ENCODE data around the gene FHOD3. TPM values are rescaled to one million over a fixed set of nuclear protein-coding genes. Genes with fewer than 3 reads are reported as not detected.

The FHOD3 gene
- total RNA-seq, 2 donors from 2014 or later: 19.8 to 24.9 TPM

GRCh38 chr18:36623681-36624190 lies 326.2 kb downstream of the FHOD3 start:
- peaks cover 13 to 41% of the 10 kb centered on the region in 2 donors for H3K4me1 ChIP-seq (ENCODE audit: control insufficient read depth in 1 of 2, low read depth in 2 of 2)
- ATAC-seq (ENCODE audit: insufficient number of reproducible peaks, low FRiP score, low read depth) (no peak), DNase-seq (ENCODE audit: low spot score) (no peak)
- no peak overlapping the region for H3K27ac ChIP-seq
- H3K4me3 ChIP-seq: no peak overlapping the region
- H3K9me3 ChIP-seq: no peaks in the 10 kb centered on the region
- no peak for TF ChIP-seq CTCF (IDR thresholded peaks at IDR 0.05)
- no peaks in the 10 kb centered on the region for H3K36me3 ChIP-seq
- no peaks in the 10 kb centered on the region for H3K27me3 ChIP-seq (replicated peaks; ENCODE audit: insufficient read depth)

DNA sequence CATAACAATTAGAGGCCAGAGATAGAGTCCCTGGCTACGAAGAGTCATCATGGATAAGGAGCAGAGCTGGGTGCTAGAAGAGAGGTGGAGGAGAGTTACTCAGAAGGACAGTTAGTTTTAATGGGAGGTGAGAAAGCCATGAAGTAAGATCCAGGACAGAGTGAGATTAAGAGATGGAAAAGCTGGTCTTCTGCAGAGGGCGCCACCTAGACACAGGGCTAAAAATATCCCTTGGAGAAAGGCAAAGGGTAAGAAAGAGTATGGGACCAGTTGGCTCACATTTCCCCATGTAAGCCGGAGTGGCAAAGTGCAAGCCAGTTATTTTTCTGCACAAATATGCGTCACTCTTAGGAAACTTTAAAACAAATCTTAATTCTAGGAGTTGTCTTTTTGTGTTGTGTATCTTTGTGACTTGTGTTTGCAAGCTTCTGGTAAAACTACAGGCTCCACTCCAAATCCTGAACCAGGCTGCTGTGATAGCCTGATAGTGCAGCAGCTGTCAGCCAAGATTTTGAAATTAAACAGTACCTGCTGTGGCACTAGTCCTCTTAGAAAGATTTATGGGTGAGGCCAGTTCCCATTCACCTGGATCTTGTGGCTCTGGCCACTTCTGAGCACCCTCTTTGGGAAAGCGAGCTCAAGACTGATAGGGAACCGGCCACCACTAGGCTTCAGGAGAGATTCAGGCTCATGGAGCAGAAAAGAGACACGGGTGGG lies 327.1 kb downstream of the FHOD3 start:
- no peak for DNase-seq (ENCODE audit: low spot score)
- ATAC-seq (ENCODE audit: insufficient number of reproducible peaks, low FRiP score, low read depth): no peak
- Histone ChIP-seq H3K27ac (no peak overlapping the region), H3K27me3 (replicated peaks; ENCODE audit: insufficient read depth) (no peaks in the 10 kb centered on the region), H3K9me3 (no peaks in the 10 kb centered on the region), H3K4me1 (ENCODE audit: control insufficient read depth in 1 of 2, low read depth in 2 of 2) (peaks cover 21 to 49% of the 10 kb centered on the region in 2 donors), H3K4me3 (no peak overlapping the region), H3K36me3 (no peaks in the 10 kb centered on the region)
- TF ChIP-seq CTCF (IDR thresholded peaks at IDR 0.05): no peak

DNA sequence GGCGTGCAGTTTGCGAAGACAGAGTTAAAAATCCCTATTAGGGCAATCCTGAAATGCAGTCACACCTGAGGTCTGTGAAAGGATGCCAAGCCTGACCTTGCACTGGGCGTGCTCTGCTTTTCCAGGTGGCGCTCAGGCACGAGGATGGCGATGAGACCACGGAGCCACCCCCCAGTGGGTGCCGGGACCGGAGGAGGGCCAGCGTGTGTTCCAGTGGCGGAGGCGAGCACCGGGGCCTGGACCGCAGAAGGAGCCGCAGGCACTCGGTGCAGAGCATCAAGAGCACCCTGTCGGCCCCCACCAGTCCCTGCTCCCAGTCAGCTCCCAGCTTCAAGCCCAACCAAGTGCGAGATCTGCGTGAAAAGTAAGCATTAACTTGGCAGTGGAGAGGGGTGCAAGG lies 327.9 kb downstream of the FHOD3 start:
- Histone ChIP-seq H3K36me3 (no peaks in the 10 kb centered on the region), H3K27me3 (replicated peaks; ENCODE audit: insufficient read depth) (no peaks in the 10 kb centered on the region), H3K4me3 (no peak overlapping the region), H3K9me3 (no peaks in the 10 kb centered on the region), H3K27ac (no peak overlapping the region), H3K4me1 (ENCODE audit: control insufficient read depth in 1 of 2, low read depth in 2 of 2) (peaks cover 24 to 57% of the 10 kb centered on the region in 2 donors)
- DNase-seq (ENCODE audit: low spot score): no peak
- ATAC-seq (ENCODE audit: insufficient number of reproducible peaks, low FRiP score, low read depth): no peak
- no peak for TF ChIP-seq CTCF (IDR thresholded peaks at IDR 0.05)

GRCh38 chr18:36627637-36628036 lies 330.1 kb downstream of the FHOD3 start:
- no peak for TF ChIP-seq CTCF (IDR thresholded peaks at IDR 0.05)
- Histone ChIP-seq H3K9me3 (no peaks in the 10 kb centered on the region), H3K36me3 (no peaks in the 10 kb centered on the region), H3K4me1 (ENCODE audit: control insufficient read depth in 1 of 2, low read depth in 2 of 2) (peaks cover 24 to 55% of the 10 kb centered on the region in 2 donors), H3K4me3 (no peak overlapping the region), H3K27me3 (replicated peaks; ENCODE audit: insufficient read depth) (no peaks in the 10 kb centered on the region), H3K27ac (peak overlapping the region; percentile 89 to 94)
- ATAC-seq (ENCODE audit: insufficient number of reproducible peaks, low FRiP score, low read depth): no peak
- DNase-seq (ENCODE audit: low spot score): no peak

GRCh38 chr18:36628435-36629137 lies 331.1 kb downstream of the FHOD3 start:
- Histone ChIP-seq H3K27me3 (replicated peaks; ENCODE audit: insufficient read depth) (no peaks in the 10 kb centered on the region), H3K27ac (peak overlapping the region; percentile 89 to 94)
- TF ChIP-seq CTCF (IDR thresholded peaks at IDR 0.05): no peak

More at GRCh38 chr18:36628435-36629137, 331.1 kb downstream of the FHOD3 start:
- ATAC-seq (ENCODE audit: insufficient number of reproducible peaks, low FRiP score, low read depth) (peak; percentile 69), DNase-seq (ENCODE audit: low spot score) (no peak)
- H3K36me3 ChIP-seq: no peaks in the 10 kb centered on the region
- peaks cover 15 to 46% of the 10 kb centered on the region in 2 donors for H3K4me1 ChIP-seq (ENCODE audit: control insufficient read depth in 1 of 2, low read depth in 2 of 2)
- peak overlapping the region; percentile 1 for H3K4me3 ChIP-seq
- no peaks in the 10 kb centered on the region for H3K9me3 ChIP-seq
